ENCODE results near the gene CNTROB. TPM values are rescaled to one million over a fixed set of nuclear protein-coding genes. Genes with fewer than 3 reads are reported as not detected.

CNTROB gene
- total RNA-seq, 1 experiment from 2014 or later = 24.2 TPM

- no peak within 1 kb of the TSS for H3K4me3 Mint-ChIP-seq (ENCODE audit: unreplicated experiment)
- CTCF ChIA-PET = no interaction called here
- H3K36me3 ChIP-seq (ENCODE audit: control insufficient read depth, insufficient read depth, low read length) = no peaks in the 10 kb centered on the region
Measured at GRCh38 chr17:7888184-7888920, 43.7 kb upstream of the CNTROB start, which contains the start of gene CHD3. TSS of gene CHD3 (plus strand) at chr17:7888789. CDS start at chr17:7889001, 212 bp downstream.

GRCh38 chr17:7889166-7889955, 42.6 kb upstream of the CNTROB start:
- H3K27me3 ChIP-seq (replicated peaks; ENCODE audit: control insufficient read depth, insufficient read depth, low read length) = no peaks in the 10 kb centered on the region
- no peak for DNase-seq
- Mint-ChIP-seq H3K9me3 (ENCODE audit: unreplicated experiment) (no peaks in the 10 kb centered on the region), H3K4me3 (ENCODE audit: unreplicated experiment) (no peak overlapping the region), H3K27ac (ENCODE audit: unreplicated experiment) (no peak overlapping the region), H3K27me3 (ENCODE audit: insufficient read depth, unreplicated experiment) (no peaks in the 10 kb centered on the region), H3K36me3 (ENCODE audit: insufficient read depth, unreplicated experiment) (peaks cover 13% of the 10 kb centered on the region), H3K4me1 (ENCODE audit: low read depth, unreplicated experiment) (no peaks in the 10 kb centered on the region)
- intact Hi-C loops (cut with micrococcal nuclease; ENCODE audit: unreplicated experiment) = loop anchor here (2.0 kb wide), 1 partner anchor 27 kb away; no protein-coding TSS in a partner anchor
- POLR2A ChIA-PET = no interaction called here
- H3K9me3 ChIP-seq = no peaks in the 10 kb centered on the region
- no peak overlapping the region for H3K4me3 ChIP-seq (ENCODE audit: low read depth, low read length)
- H3K36me3 ChIP-seq (ENCODE audit: control insufficient read depth, insufficient read depth, low read length) = no peaks in the 10 kb centered on the region
- TF ChIP-seq CTCF (IDR thresholded peaks at IDR 0.05; ENCODE audit: insufficient read depth in 1 of 2, low read depth in 1 of 2, low read length in 1 of 2, severe bottlenecking in 1 of 2, unreplicated experiment in 1 of 2) = no peak
- no peaks in the 10 kb centered on the region; the same call in 1 of the 2 replicates for H3K4me1 ChIP-seq
- CTCF ChIA-PET = no interaction called here
- BruUV-seq (replicated peaks) = no TSS peak

More at GRCh38 chr17:7888184-7888920, 43.7 kb upstream of the CNTROB start, which contains the start of gene CHD3:
- no peaks in the 10 kb centered on the region; the same call in 1 of the 2 replicates for H3K4me1 ChIP-seq
- H3K9me3 ChIP-seq = no peaks in the 10 kb centered on the region
- BruUV-seq (replicated peaks) = no TSS peak
- no peaks in the 10 kb centered on the region for H3K27me3 ChIP-seq (replicated peaks; ENCODE audit: control insufficient read depth, insufficient read depth, low read length)
- POLR2A ChIA-PET = no interaction called here
- peak within 1 kb of the TSS; percentile 52 for H3K4me3 ChIP-seq (ENCODE audit: low read depth, low read length)
- Mint-ChIP-seq H3K9me3 (ENCODE audit: unreplicated experiment) (no peaks in the 10 kb centered on the region), H3K4me1 (ENCODE audit: low read depth, unreplicated experiment) (no peaks in the 10 kb centered on the region), H3K36me3 (ENCODE audit: insufficient read depth, unreplicated experiment) (peaks cover 6% of the 10 kb centered on the region), H3K27ac (ENCODE audit: unreplicated experiment) (no peak within 1 kb of the TSS), H3K27me3 (ENCODE audit: insufficient read depth, unreplicated experiment) (no peaks in the 10 kb centered on the region)
- intact Hi-C loops (cut with micrococcal nuclease; ENCODE audit: unreplicated experiment) = loop anchor here (2.0 kb wide), 1 partner anchor 26 kb away; no protein-coding TSS in a partner anchor
- TF ChIP-seq CTCF (IDR thresholded peaks at IDR 0.05; ENCODE audit: insufficient read depth in 1 of 2, low read depth in 1 of 2, low read length in 1 of 2, severe bottlenecking in 1 of 2, unreplicated experiment in 1 of 2) = no peak
- DNase-seq = peak; percentile 42 to 44

- H3K4me1 Mint-ChIP-seq (ENCODE audit: low read depth, unreplicated experiment) = peaks cover 6% of the 10 kb centered on the region
- CTCF ChIA-PET = no interaction called here
- H3K27ac Mint-ChIP-seq (ENCODE audit: unreplicated experiment) = no peak overlapping the region
- no peak for TF ChIP-seq CTCF (IDR thresholded peaks at IDR 0.05; ENCODE audit: insufficient read depth in 1 of 2, low read depth in 1 of 2, low read length in 1 of 2, severe bottlenecking in 1 of 2, unreplicated experiment in 1 of 2)
- Histone ChIP-seq H3K4me1 (no peaks in the 10 kb centered on the region; the same call in 1 of the 2 replicates), H3K36me3 (ENCODE audit: control insufficient read depth, insufficient read depth, low read length) (no peaks in the 10 kb centered on the region), H3K4me3 (ENCODE audit: low read depth, low read length) (no peak overlapping the region), H3K27me3 (replicated peaks; ENCODE audit: control insufficient read depth, insufficient read depth, low read length) (no peaks in the 10 kb centered on the region), H3K9me3 (no peaks in the 10 kb centered on the region)
- BruUV-seq (replicated peaks) = no TSS peak
- no peaks in the 10 kb centered on the region for H3K9me3 Mint-ChIP-seq (ENCODE audit: unreplicated experiment)
- no peak overlapping the region for H3K4me3 Mint-ChIP-seq (ENCODE audit: unreplicated experiment)
- DNase-seq = no peak
- POLR2A ChIA-PET = no interaction called here
- H3K27me3 Mint-ChIP-seq (ENCODE audit: insufficient read depth, unreplicated experiment) = no peaks in the 10 kb centered on the region
- peaks cover 20% of the 10 kb centered on the region for H3K36me3 Mint-ChIP-seq (ENCODE audit: insufficient read depth, unreplicated experiment)
- intact Hi-C loops (cut with micrococcal nuclease; ENCODE audit: unreplicated experiment) = no loop called here
Measured at GRCh38 chr17:7893187-7893880, 38.7 kb upstream of the CNTROB start.
